GM12873 (cell line): ENCODE data around the gene NLRP7.

Experiments used
- TF ChIP-seq, protein P1 (sequence below): IDR thresholded peaks from 2 replicates; pipeline ENCODE4 v1.5.1; 2012; ENCODE audit warnings: low read depth, mild to moderate bottlenecking, moderate library complexity, low read length, control low read depth; ENCODE audit not compliant: insufficient read depth; ENCODE audit errors: missing control alignments

The NLRP7 gene

DNA sequence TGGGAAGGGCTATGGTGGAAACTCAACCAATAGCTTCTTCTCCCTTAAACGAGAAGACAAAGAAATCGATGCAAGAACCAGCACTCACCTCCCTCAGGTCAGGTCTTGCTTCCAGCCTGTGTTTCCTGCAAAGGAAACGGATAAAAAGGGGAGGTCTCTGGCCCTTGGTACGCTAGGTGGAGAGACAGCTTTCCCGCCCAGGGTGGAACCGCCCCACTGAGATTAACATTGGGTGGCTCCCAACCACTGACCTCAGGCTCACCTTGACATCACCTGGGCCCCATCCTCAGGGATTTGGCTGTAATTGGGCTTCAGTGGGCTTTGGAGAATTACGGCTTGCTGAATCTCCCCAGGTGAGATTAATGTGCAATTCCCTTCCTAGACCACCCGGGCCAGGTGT lies at the start of gene NLRP7:
NLRP7 (minus strand) TSS at position 150 of the 400 bp plus-strand sequence.
- TF ChIP-seq, protein P1, sequence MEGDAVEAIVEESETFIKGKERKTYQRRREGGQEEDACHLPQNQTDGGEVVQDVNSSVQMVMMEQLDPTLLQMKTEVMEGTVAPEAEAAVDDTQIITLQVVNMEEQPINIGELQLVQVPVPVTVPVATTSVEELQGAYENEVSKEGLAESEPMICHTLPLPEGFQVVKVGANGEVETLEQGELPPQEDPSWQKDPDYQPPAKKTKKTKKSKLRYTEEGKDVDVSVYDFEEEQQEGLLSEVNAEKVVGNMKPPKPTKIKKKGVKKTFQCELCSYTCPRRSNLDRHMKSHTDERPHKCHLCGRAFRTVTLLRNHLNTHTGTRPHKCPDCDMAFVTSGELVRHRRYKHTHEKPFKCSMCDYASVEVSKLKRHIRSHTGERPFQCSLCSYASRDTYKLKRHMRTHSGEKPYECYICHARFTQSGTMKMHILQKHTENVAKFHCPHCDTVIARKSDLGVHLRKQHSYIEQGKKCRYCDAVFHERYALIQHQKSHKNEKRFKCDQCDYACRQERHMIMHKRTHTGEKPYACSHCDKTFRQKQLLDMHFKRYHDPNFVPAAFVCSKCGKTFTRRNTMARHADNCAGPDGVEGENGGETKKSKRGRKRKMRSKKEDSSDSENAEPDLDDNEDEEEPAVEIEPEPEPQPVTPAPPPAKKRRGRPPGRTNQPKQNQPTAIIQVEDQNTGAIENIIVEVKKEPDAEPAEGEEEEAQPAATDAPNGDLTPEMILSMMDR = no peak

DNA sequence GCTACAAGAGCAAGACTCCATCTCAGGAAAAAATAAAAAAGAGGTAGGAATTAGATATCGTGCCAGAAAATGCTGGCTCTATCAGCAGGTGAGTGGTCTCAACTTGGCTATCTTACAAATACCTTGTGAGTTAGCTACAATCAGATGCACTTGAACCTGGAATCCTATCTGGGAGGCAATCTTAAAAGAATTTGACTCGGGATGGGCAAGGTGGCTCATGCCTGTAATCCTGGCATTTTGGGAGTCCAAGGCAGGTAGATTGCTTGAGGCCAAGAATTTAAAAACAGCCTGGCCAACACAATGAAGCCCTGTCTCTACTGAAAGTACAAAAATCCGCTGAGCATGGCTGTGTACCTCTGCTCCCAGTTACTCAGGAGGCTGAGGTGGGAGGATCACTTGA lies 48.2 kb upstream of the NLRP7 start:
- TF ChIP-seq, protein P1 = no peak

DNA sequence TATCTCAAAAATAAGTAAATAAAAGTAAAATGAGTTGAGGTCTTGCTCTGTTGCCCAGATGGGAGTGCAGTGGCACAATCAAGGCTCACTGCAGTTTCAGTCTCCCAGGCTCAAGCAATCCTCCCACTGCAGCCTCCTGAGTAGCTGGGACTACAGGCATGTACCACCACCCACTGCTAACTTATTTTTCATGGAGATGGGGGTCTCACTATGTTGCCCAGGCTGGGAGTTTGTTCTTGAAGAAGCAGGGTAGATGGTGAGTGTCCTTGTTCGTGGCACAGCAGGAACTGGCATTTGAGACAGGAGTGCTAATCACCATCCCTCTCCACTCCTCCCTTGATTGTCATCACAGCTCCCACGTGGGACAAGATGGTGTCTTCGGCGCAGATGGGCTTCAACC lies 22.3 kb upstream of the NLRP7 start:
- TF ChIP-seq, protein P1 = no peak

DNA sequence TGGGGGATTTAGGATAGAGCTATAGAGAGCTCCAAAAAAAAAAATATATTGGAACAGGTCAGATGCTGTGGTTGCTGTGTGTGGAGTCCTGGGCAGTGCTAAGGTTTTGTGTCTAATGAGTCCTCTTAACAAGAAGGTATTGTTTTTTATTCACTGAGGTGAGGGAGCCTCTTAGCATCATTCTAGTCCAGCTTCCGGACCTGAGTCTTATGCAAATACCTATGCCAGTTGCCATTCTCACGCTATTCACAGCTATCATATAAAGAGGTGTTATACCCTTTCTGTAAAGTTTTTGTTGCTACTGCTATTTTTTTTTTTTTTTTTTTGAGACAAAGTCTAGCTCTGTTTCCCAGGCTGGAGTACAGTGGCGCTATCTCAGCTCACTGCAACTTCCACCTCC lies 20.3 kb upstream of the NLRP7 start:
- TF ChIP-seq, protein P1 = no peak

DNA sequence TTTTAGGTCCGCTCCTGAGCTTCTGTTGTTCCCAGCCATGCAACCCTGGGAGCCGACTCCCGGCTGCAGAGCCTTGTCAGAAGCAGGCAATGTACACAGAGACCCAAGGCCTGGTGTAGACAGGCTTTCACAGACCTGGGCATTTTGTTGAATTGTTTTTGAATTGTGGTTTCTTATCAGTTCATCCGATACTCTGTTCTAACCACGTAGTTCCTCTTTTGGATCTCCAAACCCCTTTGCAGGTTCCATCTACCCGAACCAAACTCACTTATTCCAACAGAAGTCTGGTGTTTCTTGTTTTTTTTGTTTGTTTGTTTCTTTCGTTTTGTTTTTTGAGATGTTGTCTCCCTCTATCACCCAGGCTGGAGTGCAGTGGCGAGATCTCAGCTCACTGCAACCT lies 12.5 kb upstream of the NLRP7 start:
- TF ChIP-seq, protein P1 = no peak

DNA sequence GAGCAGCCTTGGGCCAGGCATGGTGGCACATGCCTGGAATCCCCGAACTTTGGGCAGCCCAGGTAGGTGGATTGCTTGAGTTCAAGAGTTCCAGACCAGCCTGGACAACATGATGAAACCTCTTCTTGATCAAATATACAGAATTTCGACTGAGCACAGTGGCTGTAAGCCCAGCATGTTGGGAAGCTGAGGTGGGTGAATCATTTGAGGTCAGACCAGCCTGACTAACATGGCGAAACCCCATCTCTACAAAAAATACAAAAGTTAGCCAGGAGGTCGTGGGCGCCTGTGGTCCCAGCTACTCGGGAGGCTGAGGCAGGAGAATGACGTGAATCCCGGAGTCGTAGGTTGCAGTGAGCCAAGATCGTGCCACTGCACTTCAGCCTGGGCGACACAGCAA lies 8.0 kb upstream of the NLRP7 start:
- TF ChIP-seq, protein P1 = no peak

DNA sequence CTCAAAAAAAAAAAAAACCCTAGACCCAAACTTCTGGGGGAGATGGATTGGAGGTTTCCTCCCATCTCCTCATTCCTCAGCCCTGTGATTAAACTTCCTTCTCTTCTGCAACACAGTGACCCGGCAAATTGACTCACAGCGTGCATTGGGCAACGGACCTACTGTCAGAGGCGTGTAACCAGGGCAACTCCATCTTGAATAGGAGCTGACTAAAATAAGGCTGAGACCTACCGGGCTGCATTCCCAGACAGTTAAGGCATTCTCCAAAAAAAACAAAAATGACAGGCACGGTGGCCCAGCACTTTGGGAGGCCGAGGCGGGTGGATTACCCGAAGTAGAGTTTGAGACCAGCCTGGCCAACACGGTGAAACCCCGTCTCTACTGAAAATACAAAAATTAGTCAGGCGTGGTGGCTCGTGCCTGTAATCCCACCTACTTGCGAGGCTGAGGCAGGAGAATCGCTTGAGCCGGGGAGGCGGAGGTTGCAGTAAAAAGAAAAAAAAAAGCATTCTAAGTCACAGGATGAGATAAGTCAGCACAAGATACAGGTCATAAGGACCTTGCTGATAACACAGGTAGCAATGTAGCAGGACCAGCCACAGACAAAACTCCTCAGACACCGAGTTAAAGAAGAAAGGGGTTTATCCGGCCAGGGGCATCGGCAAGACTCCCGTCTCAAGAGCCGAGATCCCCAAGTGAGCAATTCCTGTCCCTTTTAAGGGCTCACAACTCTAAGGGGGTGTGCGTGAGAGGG lies 5.4 kb upstream of the NLRP7 start:
- TF ChIP-seq, protein P1 = no peak
